HepG2 (cell line): ENCODE data around the gene SCNM1. TPM values are rescaled to one million over a fixed set of nuclear protein-coding genes. Genes with fewer than 3 reads are reported as not detected.
A peak's percentile ranks its signal among the peaks of the same experiment; 100 is the strongest.

ENCODE experiments used
- CBX1 ChIP-seq: IDR thresholded peaks from one replicate; pipeline ENCODE4 v1.6.1; 2016; ENCODE audit warnings: antibody characterized with exemption, low read depth
- CSRNP1 ChIP-seq: sonication (generic); formaldehyde crosslinking; IDR thresholded peaks from 2 replicates; pipeline ENCODE4 v1.8.1; 2023; ENCODE audit warnings: mild to moderate bottlenecking, missing genetic modification reagents
- DNMT3B ChIP-seq: conservative IDR thresholded peaks from 2 replicates; pipeline ENCODE4 v1.6.1; 2016; ENCODE audit warnings: missing biosample characterization, control low read depth
- FOXO1 ChIP-seq: sonication (generic); formaldehyde crosslinking; IDR thresholded peaks from 2 replicates; pipeline ENCODE4 v1.4.0; 2020; ENCODE audit warnings: missing genetic modification reagents
- GABPA ChIP-seq, 2 experiments: IDR thresholded peaks; 2 replicates each; pipeline ENCODE4 v1.6.1; 2011 to 2016; ENCODE audit warnings: low read depth in 2 of 2, low read length in 1 of 2, missing biosample characterization in 1 of 2, missing genetic modification characterization in 1 of 2
- GATA4 ChIP-seq: sonication (generic); IDR thresholded peaks from 2 replicates; pipeline ENCODE4 v1.6.1; 2016; ENCODE audit warnings: antibody characterized with exemption, low read depth, borderline replicate concordance
- HDAC2 ChIP-seq: sonication (generic); formaldehyde crosslinking; IDR thresholded peaks from 2 replicates; pipeline ENCODE4 v1.4.0; 2020; ENCODE audit warnings: missing genetic modification reagents
- HNRNPK ChIP-seq: fragments of 200-400 bp; formaldehyde crosslinking; IDR thresholded peaks from 2 replicates; pipeline ENCODE4 v1.6.1; 2018; ENCODE audit warnings: low read length, low read depth, moderate library complexity, mild to moderate bottlenecking; ENCODE audit not compliant: poor library complexity, severe bottlenecking
- PITX1 ChIP-seq: sonication (generic); formaldehyde crosslinking; IDR thresholded peaks from 2 replicates; pipeline ENCODE4 v1.5.1; 2020; ENCODE audit warnings: mild to moderate bottlenecking, missing genetic modification reagents
- RAD21 ChIP-seq: fragments of 450-650 bp; formaldehyde crosslinking; IDR thresholded peaks from 2 replicates; pipeline ENCODE4 v1.5.0; 2020; ENCODE audit warnings: mild to moderate bottlenecking
- RFX1 ChIP-seq: fragments of 450-650 bp; IDR thresholded peaks from 2 replicates; pipeline ENCODE4 v1.6.1; 2017
- SAFB2 ChIP-seq: sonication (generic); formaldehyde crosslinking; IDR thresholded peaks from 2 replicates; pipeline ENCODE4 v1.5.1; 2020; ENCODE audit warnings: missing genetic modification reagents, low read depth, mild to moderate bottlenecking, borderline replicate concordance
- SATB2 ChIP-seq: sonication (generic); formaldehyde crosslinking; IDR thresholded peaks from 2 replicates; pipeline ENCODE4 v1.5.0; 2020; ENCODE audit warnings: missing genetic modification reagents
- SMAD9 ChIP-seq: sonication (generic); formaldehyde crosslinking; IDR thresholded peaks from 2 replicates; pipeline ENCODE4 v1.5.1; 2020; ENCODE audit warnings: mild to moderate bottlenecking, missing genetic modification reagents
- YEATS2 ChIP-seq: sonication (generic); formaldehyde crosslinking; IDR thresholded peaks from 2 replicates; pipeline ENCODE4 v1.4.0; 2020; ENCODE audit warnings: missing genetic modification reagents, borderline replicate concordance
- ZBTB1 ChIP-seq: sonication (generic); formaldehyde crosslinking; IDR thresholded peaks from 2 replicates; pipeline ENCODE4 v1.4.0; 2020; ENCODE audit warnings: missing genetic modification reagents, borderline replicate concordance
- ZBTB20 ChIP-seq: sonication (generic); formaldehyde crosslinking; IDR thresholded peaks from 2 replicates; pipeline ENCODE4 v1.8.1; 2023; ENCODE audit warnings: missing genetic modification reagents, low read depth, mild to moderate bottlenecking, borderline replicate concordance
- ZNF274 ChIP-seq: sonication (generic); formaldehyde crosslinking; IDR thresholded peaks from 2 replicates; pipeline ENCODE4 v1.5.1; 2020; ENCODE audit warnings: mild to moderate bottlenecking, missing genetic modification reagents
- ZNF460 ChIP-seq: sonication (generic); formaldehyde crosslinking; IDR thresholded peaks from 2 replicates; pipeline ENCODE4 v1.5.1; 2020; ENCODE audit warnings: missing genetic modification reagents, mild to moderate bottlenecking, borderline replicate concordance
- ZNF501 ChIP-seq: sonication (generic); formaldehyde crosslinking; IDR thresholded peaks from 2 replicates; pipeline ENCODE4 v1.5.1; 2020; ENCODE audit warnings: mild to moderate bottlenecking, moderate library complexity, missing genetic modification reagents
- ZNF746 ChIP-seq: sonication (generic); formaldehyde crosslinking; IDR thresholded peaks from 2 replicates; pipeline ENCODE4 v1.8.0; 2022; ENCODE audit warnings: mild to moderate bottlenecking, missing genetic modification reagents
- ZNF839 ChIP-seq: sonication (generic); formaldehyde crosslinking; IDR thresholded peaks from 2 replicates; pipeline ENCODE4 v1.4.0; 2020; ENCODE audit warnings: missing genetic modification reagents, mild to moderate bottlenecking, borderline replicate concordance
- ZNF883 ChIP-seq: sonication (generic); formaldehyde crosslinking; IDR thresholded peaks from 2 replicates; pipeline ENCODE4 v1.5.1; 2020; ENCODE audit warnings: mild to moderate bottlenecking, missing genetic modification reagents; ENCODE audit errors: not compliant biosample characterization
- polyA plus RNA-seq, 8 experiments: library from polyadenylated mRNA; depleted of rRNA in 3 of 8; stranded (reverse) in 7 of 8; unstranded in 1 of 8; fragments of >200 nt; fragmentation: Illumina TruSeq in 4 of 8; extraction: Trizol in 4 of 8; gene quantifications; 2 replicates each; pipeline versions ENCODE4 v1.2.1 to v1.2.3, GENCODE V29; 2011 to 2016; ENCODE audit warnings: low read depth in 4 of 8, missing spikeins in 1 of 8, mixed read lengths in 1 of 8; ENCODE audit not compliant: insufficient read depth in 1 of 8
- total RNA-seq, 5 experiments: library from RNA; depleted of rRNA; stranded (reverse); fragments of >200 nt; fragmentation: Illumina TruSeq; extraction: Trizol; gene quantifications; 2 replicates each; pipeline ENCODE4 v1.2.3, GENCODE V29; 2016; ENCODE audit warnings: low read depth in 1 of 5
- TF ChIP-seq, protein P1 (sequence below): sonication (generic); formaldehyde crosslinking; IDR thresholded peaks from 2 replicates; pipeline ENCODE4 v1.4.0; 2020; ENCODE audit warnings: missing genetic modification reagents, mild to moderate bottlenecking, borderline replicate concordance
- TF ChIP-seq, protein P2 (sequence below): sonication (generic); formaldehyde crosslinking; IDR thresholded peaks from 2 replicates; pipeline ENCODE4 v1.4.0; 2020; ENCODE audit warnings: missing genetic modification reagents

The SCNM1 gene
- total and polyA plus RNA-seq, 2 of the 13 experiments (the other 11 are each of a cell fraction or from before 2014, with no cell fraction given), result 16.3 to 31.5 TPM

DNA sequence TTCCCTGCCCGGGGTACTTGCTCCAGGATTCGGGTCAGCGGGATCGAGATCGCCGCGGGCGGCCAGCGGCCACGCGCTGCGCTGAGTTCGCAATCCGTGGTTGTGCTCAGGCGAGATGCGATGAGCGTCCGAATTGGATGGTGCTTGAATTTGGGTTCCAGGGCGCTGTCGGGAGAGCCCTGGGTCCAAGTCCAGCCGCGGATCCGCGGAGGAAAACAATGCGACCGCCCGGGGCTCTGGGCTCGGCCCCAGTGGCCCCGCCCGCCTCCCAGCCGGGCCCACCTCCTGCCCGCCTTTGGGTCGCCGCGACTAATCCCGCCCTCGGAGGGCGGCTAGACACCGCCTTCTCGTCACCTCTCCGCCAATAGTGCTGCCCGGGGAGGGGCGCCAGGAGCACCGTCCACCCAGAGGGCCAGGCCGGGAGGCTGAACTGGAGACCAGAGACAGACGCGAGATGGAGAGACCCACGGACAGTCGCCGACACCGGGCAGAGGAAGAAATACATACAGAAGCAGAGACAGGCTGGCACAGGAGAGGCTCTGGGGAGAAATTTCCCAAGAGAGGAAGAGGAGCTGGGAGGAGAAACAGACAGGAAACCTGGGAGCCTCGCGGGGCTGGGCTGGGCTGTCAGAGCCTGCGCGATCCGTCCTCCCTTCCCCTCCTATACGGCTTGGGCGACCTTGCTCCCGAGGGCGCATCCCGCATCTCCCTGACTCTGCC lies 19.4 kb upstream of the SCNM1 start, which contains the start of gene SEMA6C (continued):
- no peak for TF ChIP-seq CSRNP1 (CRISPR knock-in tag)
- TF ChIP-seq YEATS2 (CRISPR knock-in tag), result no peak; the same call in 1 of the 2 replicates
- TF ChIP-seq FOXO1 (CRISPR knock-in tag), result peak; percentile 22; the same call in 1 of the 2 replicates
- no peak for TF ChIP-seq DNMT3B (CRISPR knock-in tag)
- no peak for TF ChIP-seq RFX1
- TF ChIP-seq ZNF883 (CRISPR knock-in tag), result peak; percentile 16
- TF ChIP-seq SMAD9 (CRISPR knock-in tag), result no peak
- no peak for TF ChIP-seq GABPA (IDR thresholded peaks at IDR 0.05; ENCODE audit: low read depth, low read length)
- no peak for TF ChIP-seq GABPA (CRISPR knock-in tag; IDR thresholded peaks at IDR 0.05; ENCODE audit: low read depth)
- no peak for TF ChIP-seq CBX1
- no peak for TF ChIP-seq ZBTB1
- no peak for TF ChIP-seq ZNF274 (CRISPR knock-in tag)
- TF ChIP-seq ZBTB20 (CRISPR knock-in tag), result 0 out of 2 replicates have a peak, but pooled peaks have one; percentile 63
- TF ChIP-seq, protein P1, sequence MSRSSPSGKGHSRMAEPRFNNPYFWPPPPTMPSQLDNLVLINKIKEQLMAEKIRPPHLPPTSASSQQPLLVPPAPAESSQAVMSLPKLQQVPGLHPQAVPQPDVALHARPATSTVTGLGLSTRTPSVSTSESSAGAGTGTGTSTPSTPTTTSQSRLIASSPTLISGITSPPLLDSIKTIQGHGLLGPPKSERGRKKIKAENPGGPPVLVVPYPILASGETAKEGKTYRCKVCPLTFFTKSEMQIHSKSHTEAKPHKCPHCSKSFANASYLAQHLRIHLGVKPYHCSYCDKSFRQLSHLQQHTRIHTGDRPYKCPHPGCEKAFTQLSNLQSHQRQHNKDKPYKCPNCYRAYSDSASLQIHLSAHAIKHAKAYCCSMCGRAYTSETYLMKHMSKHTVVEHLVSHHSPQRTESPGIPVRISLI (CRISPR knock-in tag), result 0 out of 2 replicates have a peak, but pooled peaks have one; percentile 11
- no peak for TF ChIP-seq HNRNPK
- TF ChIP-seq HDAC2 (CRISPR knock-in tag), result peak; percentile 21; the same call in 1 of the 2 replicates
- no peak for TF ChIP-seq ZNF460 (CRISPR knock-in tag)
- no peak for TF ChIP-seq ZNF839 (CRISPR knock-in tag)
- no peak for TF ChIP-seq RAD21 (CRISPR knock-in tag)
- TF ChIP-seq, protein P2, sequence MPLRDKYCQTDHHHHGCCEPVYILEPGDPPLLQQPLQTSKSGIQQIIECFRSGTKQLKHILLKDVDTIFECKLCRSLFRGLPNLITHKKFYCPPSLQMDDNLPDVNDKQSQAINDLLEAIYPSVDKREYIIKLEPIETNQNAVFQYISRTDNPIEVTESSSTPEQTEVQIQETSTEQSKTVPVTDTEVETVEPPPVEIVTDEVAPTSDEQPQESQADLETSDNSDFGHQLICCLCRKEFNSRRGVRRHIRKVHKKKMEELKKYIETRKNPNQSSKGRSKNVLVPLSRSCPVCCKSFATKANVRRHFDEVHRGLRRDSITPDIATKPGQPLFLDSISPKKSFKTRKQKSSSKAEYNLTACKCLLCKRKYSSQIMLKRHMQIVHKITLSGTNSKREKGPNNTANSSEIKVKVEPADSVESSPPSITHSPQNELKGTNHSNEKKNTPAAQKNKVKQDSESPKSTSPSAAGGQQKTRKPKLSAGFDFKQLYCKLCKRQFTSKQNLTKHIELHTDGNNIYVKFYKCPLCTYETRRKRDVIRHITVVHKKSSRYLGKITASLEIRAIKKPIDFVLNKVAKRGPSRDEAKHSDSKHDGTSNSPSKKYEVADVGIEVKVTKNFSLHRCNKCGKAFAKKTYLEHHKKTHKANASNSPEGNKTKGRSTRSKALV, result peak; percentile 48; the same call in 1 of the 2 replicates
- TF ChIP-seq ZNF746 (CRISPR knock-in tag), result peak; percentile 23; the same call in 1 of the 2 replicates
- TF ChIP-seq SATB2 (CRISPR knock-in tag), result no peak
- TF ChIP-seq PITX1 (CRISPR knock-in tag), result peak; percentile 67; the same call in 1 of the 2 replicates
- TF ChIP-seq GATA4, result peak; percentile 49; the same call in 1 of the 2 replicates
- TF ChIP-seq ZNF501 (CRISPR knock-in tag), result peak; percentile 78
- no peak for TF ChIP-seq SAFB2 (CRISPR knock-in tag)
